KMS-11 (cell line): ENCODE data around the gene TTC23L.

Experiments used
- H2AFZ ChIP-seq: fragments of 200-600 bp; sonication (generic); 2 replicates; pipeline ENCODE4 v1.6.1; 2016; ENCODE audit warnings: antibody characterized with exemption, mixed run types, low read depth
- H3K27ac ChIP-seq: fragments of 200-600 bp; sonication (generic); 2 replicates; pipeline ENCODE4 v1.6.1; 2016; ENCODE audit warnings: mild to moderate bottlenecking, mixed run types
- H3K27me3 ChIP-seq: fragments of 200-600 bp; sonication (generic); 2 replicates; pipeline ENCODE4 v1.6.1; 2017; ENCODE audit warnings: mild to moderate bottlenecking, low read depth, mixed run types, moderate library complexity; ENCODE audit not compliant: insufficient read depth
- H3K36me3 ChIP-seq: fragments of 200-600 bp; sonication (generic); 2 replicates; pipeline ENCODE4 v1.6.1; 2017; ENCODE audit warnings: mild to moderate bottlenecking, mixed run types; ENCODE audit not compliant: insufficient read depth
- H3K4me1 ChIP-seq: fragments of 200-600 bp; sonication (generic); 2 replicates; pipeline ENCODE4 v1.6.1; 2016; ENCODE audit warnings: mild to moderate bottlenecking, low read depth, mixed run types; ENCODE audit not compliant: poor library complexity, severe bottlenecking
- H3K4me2 ChIP-seq: fragments of 200-600 bp; sonication (generic); 2 replicates; pipeline ENCODE4 v1.7.0; 2016; ENCODE audit warnings: mild to moderate bottlenecking, mixed run types
- H3K4me3 ChIP-seq: fragments of 200-600 bp; sonication (generic); IDR thresholded peaks from 2 replicates; pipeline ENCODE4 v1.6.1; 2017; ENCODE audit warnings: low read depth, low read length, mixed read lengths; ENCODE audit not compliant: insufficient read depth
- H3K79me2 ChIP-seq: fragments of 200-600 bp; sonication (generic); 2 replicates; pipeline ENCODE4 v1.6.1; 2016; ENCODE audit warnings: low read depth, mixed run types; ENCODE audit not compliant: insufficient read depth
- H3K9ac ChIP-seq: fragments of 200-600 bp; sonication (generic); 2 replicates; pipeline ENCODE4 v1.6.1; 2016; ENCODE audit warnings: mild to moderate bottlenecking, mixed run types
- H4K20me1 ChIP-seq: fragments of 200-600 bp; sonication (generic); 2 replicates; pipeline ENCODE4 v1.6.1; 2016; ENCODE audit warnings: mild to moderate bottlenecking, mixed run types; ENCODE audit not compliant: insufficient read depth
- CTCF ChIP-seq: fragments of 200-600 bp; sonication (generic); conservative IDR thresholded peaks from 2 replicates; pipeline ENCODE4 v1.6.1; 2017; ENCODE audit warnings: low read depth, mild to moderate bottlenecking, antibody characterized with exemption, low read length, moderate library complexity, mixed read lengths

TTC23L gene

DNA sequence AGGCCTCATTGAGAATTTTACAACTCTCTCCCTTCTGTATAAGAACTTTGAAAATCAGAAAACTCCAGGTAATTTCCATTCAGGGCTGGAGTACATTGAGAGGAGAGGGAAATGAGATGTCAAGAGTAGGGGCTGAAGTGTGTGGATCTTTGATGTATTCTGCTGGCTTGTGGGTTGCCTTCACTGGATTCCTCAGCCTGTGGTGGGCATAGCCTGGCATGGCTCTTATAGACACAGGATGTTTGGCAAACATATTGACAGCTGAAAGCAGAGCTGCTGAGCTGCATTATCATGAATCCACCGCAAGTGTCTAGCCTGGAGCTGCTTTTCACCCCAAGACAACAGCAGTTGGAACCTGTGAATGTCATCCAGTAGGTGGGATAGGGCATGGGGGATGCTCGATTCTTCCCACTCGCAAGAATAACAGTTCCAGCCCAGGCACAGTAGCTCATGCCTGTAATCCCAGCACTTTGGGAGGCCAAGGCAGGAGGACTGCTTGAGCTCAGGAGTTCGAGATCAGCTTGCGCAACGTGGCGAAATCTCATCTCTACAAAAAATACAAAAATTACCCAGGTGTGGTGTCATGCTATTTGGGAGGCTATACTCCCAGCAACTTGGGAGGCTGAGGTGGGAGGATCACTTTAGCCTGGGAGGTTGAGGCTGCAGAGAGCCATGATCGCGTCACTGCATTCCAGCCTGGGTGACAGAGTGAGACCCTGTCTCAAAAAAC, 36.0 kb upstream of the TTC23L start:
- no peaks in the 10 kb centered on the region for H3K27me3 ChIP-seq
- no peak overlapping the region for H3K27ac ChIP-seq
- H4K20me1 ChIP-seq, result no peaks in the 10 kb centered on the region
- H3K4me3 ChIP-seq, result no peak overlapping the region
- no peak overlapping the region for H3K4me2 ChIP-seq
- H2AFZ ChIP-seq, result no peak overlapping the region
- H3K4me1 ChIP-seq, result no peaks in the 10 kb centered on the region
- TF ChIP-seq CTCF, result no peak
- H3K9ac ChIP-seq, result no peak overlapping the region
- H3K36me3 ChIP-seq, result no peaks in the 10 kb centered on the region
- no peaks in the 10 kb centered on the region for H3K79me2 ChIP-seq

GRCh38 chr5:34803974-34804732, 34.8 kb upstream of the TTC23L start:
- H4K20me1 ChIP-seq, result no peaks in the 10 kb centered on the region
- no peaks in the 10 kb centered on the region for H3K79me2 ChIP-seq

DNA sequence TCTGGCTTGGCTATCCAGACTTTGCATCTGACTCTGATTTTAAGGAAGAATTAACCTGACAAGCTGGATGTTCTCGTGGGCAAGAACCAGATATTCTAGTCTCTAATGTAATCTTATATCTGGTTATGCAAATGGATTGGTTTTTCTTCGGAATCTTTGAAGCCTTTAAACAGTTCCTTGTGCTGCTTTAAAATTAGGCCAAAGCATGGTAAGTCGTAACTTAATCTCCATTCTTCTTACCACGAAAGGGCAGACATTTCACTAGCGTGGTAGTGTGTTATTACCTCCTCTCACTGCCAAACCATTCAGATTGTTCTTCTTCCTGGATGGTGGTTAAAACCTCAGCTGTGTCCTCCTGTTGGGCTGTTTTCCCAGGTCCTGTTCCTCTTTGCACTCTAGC, 34.1 kb upstream of the TTC23L start:
- Histone ChIP-seq H3K4me3 (no peak overlapping the region), H3K27ac (no peak overlapping the region), H3K27me3 (no peaks in the 10 kb centered on the region), H3K79me2 (no peaks in the 10 kb centered on the region), H2AFZ (no peak overlapping the region), H3K4me1 (no peaks in the 10 kb centered on the region), H3K36me3 (no peaks in the 10 kb centered on the region), H3K9ac (no peak overlapping the region), H3K4me2 (no peak overlapping the region), H4K20me1 (no peaks in the 10 kb centered on the region)
- TF ChIP-seq CTCF, result no peak

More at GRCh38 chr5:34803974-34804732, 34.8 kb upstream of the TTC23L start:
- Histone ChIP-seq H3K9ac (no peak overlapping the region), H3K4me3 (no peak overlapping the region), H3K27me3 (no peaks in the 10 kb centered on the region), H3K27ac (no peak overlapping the region), H3K4me2 (no peak overlapping the region), H2AFZ (no peak overlapping the region), H3K36me3 (no peaks in the 10 kb centered on the region), H3K4me1 (no peaks in the 10 kb centered on the region)
- TF ChIP-seq CTCF, result no peak

- TF ChIP-seq CTCF, result no peak
- H3K79me2 ChIP-seq, result no peaks in the 10 kb centered on the region
- H3K4me2 ChIP-seq, result no peak overlapping the region
- H3K9ac ChIP-seq, result no peak overlapping the region
- H3K27me3 ChIP-seq, result no peaks in the 10 kb centered on the region
- no peak overlapping the region for H3K4me3 ChIP-seq
- H2AFZ ChIP-seq, result no peak overlapping the region
- H3K27ac ChIP-seq, result no peak overlapping the region
- no peaks in the 10 kb centered on the region for H4K20me1 ChIP-seq
- H3K4me1 ChIP-seq, result no peaks in the 10 kb centered on the region
- H3K36me3 ChIP-seq, result no peaks in the 10 kb centered on the region
Measured at GRCh38 chr5:34806532-34806931, 32.4 kb upstream of the TTC23L start.
